ENCODE results near the gene CCDC142. TPM values are rescaled to one million over a fixed set of nuclear protein-coding genes. Genes with fewer than 3 reads are reported as not detected.

Gene CCDC142
- total RNA-seq, 5 donors from 2014 or later (not counting 1 experiment from before 2014, with no cell fraction given): 16.1 to 59.3 (median 56.7) TPM

DNA sequence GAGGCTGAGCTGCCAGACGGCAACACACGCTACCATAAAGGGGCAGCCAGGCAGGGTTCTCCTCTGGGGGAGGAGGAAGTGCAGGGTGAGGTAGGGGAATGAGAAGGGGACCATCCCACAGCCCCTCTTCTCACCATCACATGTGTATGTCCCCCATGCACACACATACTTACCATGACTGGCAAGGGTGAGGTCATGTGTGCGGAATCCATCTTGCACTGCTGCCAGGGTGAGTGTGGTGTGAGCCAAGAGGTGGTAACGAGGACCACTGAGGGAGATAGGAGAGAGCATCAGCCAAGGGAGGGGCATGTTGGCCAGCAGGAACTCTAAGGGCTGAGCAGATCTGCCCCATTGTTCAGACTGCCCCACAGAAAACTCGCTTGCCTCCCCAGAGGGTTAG is 54.1 kb downstream of the CCDC142 start:
- H3K4me3 Mint-ChIP-seq: no peak overlapping the region
- CTCF ChIA-PET: interaction anchor here in 1 of 2 donors (0.5 kb wide), 1 partner anchor 13 kb away, joined by 3 read pairs; no protein-coding TSS in a partner anchor

DNA sequence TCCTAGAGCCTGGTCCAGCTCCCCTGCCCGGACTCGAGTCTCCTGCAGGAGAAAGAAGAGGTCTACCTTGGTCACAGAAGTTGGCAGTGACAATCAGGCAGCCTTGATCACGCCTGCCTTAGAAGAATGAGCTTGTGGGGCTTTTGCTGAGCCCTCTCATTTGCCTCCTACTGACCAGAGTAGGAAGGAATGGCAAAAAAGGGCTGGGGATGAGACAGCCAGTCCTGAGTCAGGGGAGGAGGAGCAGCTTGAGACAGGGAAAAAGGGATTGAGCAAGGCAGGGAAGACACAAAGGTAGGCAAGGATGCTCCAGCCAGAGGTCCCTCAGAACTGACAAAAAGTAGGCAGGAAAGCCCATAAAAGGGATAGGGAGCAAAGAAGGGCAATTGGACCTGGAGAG is 55.2 kb downstream of the CCDC142 start:
- WGBS (ENCODE audit: insufficient coverage): 80% methylated on average over 1 of the region's 3 CpGs
- H3K4me1 Mint-ChIP-seq: peaks cover 7 to 8% (median 8%) of the 10 kb centered on the region in 3 donors

More for the DNA sequence above, 54.1 kb downstream of the CCDC142 start:
- H3K27me3 Mint-ChIP-seq: no peaks in the 10 kb centered on the region
- Histone ChIP-seq H3K4me1 (ENCODE audit: control insufficient read depth in 1 of 2, extremely low read depth in 1 of 2, insufficient read depth in 2 of 2, low read length in 2 of 2) (no peaks in the 10 kb centered on the region), H3K27ac (ENCODE audit: low read length) (no peak overlapping the region), H3K36me3 (ENCODE audit: control insufficient read depth in 2 of 2, extremely low read depth in 1 of 2, insufficient read depth in 1 of 2, low read length in 1 of 2) (peaks cover 0 to 20% of the 10 kb centered on the region in 2 donors), H3K4me3 (ENCODE audit: control insufficient read depth in 1 of 2, extremely low read depth in 1 of 2, low read length in 1 of 2) (no peak overlapping the region), H3K27me3 (replicated peaks in 1 of 2; ENCODE audit: control insufficient read depth in 2 of 2, extremely low read depth in 1 of 2, insufficient read depth in 2 of 2, low read length in 1 of 2) (no peaks in the 10 kb centered on the region), H3K9me3 (no peaks in the 10 kb centered on the region)
- peaks cover 11% of the 10 kb centered on the region for H3K36me3 Mint-ChIP-seq
- no peaks in the 10 kb centered on the region for H3K4me1 Mint-ChIP-seq
- DNase-seq (no peak), ATAC-seq (replicated peaks in 1 of 4) (no peak)
- H3K9me3 Mint-ChIP-seq: no peaks in the 10 kb centered on the region
- H3K27ac Mint-ChIP-seq: no peak overlapping the region
- POLR2A ChIA-PET: no interaction called here
- WGBS (ENCODE audit: insufficient coverage): 100% methylated on average over 1 of the region's 5 CpGs

DNA sequence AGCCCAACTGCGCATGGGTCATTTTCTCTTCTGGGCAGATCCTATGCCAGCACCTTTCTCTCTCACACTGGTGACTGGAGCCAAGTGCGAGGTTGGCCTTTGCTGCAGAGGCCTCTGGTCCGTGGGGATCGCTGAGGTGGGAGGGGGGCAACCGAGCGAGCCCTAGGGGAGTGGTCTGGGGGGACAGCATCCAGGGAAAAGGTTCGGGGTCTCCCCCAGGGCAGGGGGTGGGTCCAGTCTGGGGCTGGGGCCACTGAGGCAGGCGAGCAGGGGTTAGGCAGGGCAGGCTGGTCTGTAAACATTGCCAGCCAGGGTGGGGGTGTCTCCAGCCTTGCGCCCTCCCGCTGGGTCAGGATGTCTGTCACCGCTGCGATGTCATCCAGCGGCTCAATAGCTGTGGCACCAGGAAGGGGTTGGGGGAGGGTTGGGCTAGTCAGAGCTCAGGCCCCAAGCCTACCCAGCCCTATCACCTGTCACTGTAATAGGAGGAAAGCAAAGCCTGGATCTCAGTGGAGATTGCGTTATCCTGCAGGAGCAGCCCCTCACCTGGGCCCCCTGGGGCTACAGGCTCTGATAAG is 56.5 kb downstream of the CCDC142 start:
- POLR2A ChIA-PET: no interaction called here
- H3K4me3 Mint-ChIP-seq: no peak overlapping the region
- H3K36me3 Mint-ChIP-seq: peaks cover 11% of the 10 kb centered on the region
- 98% methylated on average over 7 of the region's 14 CpGs for WGBS (ENCODE audit: insufficient coverage)
- Histone ChIP-seq H3K4me1 (ENCODE audit: control insufficient read depth in 1 of 2, extremely low read depth in 1 of 2, insufficient read depth in 2 of 2, low read length in 2 of 2) (peaks cover 1 to 13% of the 10 kb centered on the region in 2 experiments), H3K4me3 (ENCODE audit: control insufficient read depth in 1 of 2, extremely low read depth in 1 of 2, low read length in 1 of 2) (no peak overlapping the region), H3K27me3 (replicated peaks in 1 of 2; ENCODE audit: control insufficient read depth in 2 of 2, extremely low read depth in 1 of 2, insufficient read depth in 2 of 2, low read length in 1 of 2) (no peaks in the 10 kb centered on the region), H3K27ac (ENCODE audit: low read length) (no peak overlapping the region), H3K9me3 (no peaks in the 10 kb centered on the region), H3K36me3 (ENCODE audit: control insufficient read depth in 2 of 2, extremely low read depth in 1 of 2, insufficient read depth in 1 of 2, low read length in 1 of 2) (peaks cover 0 to 20% of the 10 kb centered on the region in 2 donors)
- no peak overlapping the region for H3K27ac Mint-ChIP-seq
- peaks cover 12 to 17% (median 15%) of the 10 kb centered on the region in 3 donors for H3K4me1 Mint-ChIP-seq
- no peaks in the 10 kb centered on the region for H3K9me3 Mint-ChIP-seq
- no peak for ATAC-seq (replicated peaks in 1 of 4)
- H3K27me3 Mint-ChIP-seq: no peaks in the 10 kb centered on the region
- no peak for DNase-seq
- CTCF ChIA-PET: interaction anchor here in 1 of 2 donors (0.5 kb wide), 1 partner anchor 160 kb away, joined by 5 read pairs; no protein-coding TSS in a partner anchor

More for the DNA sequence above, 55.2 kb downstream of the CCDC142 start:
- Histone ChIP-seq H3K36me3 (ENCODE audit: control insufficient read depth in 2 of 2, extremely low read depth in 1 of 2, insufficient read depth in 1 of 2, low read length in 1 of 2) (peaks cover 0 to 20% of the 10 kb centered on the region in 2 donors), H3K9me3 (no peaks in the 10 kb centered on the region), H3K27me3 (replicated peaks in 1 of 2; ENCODE audit: control insufficient read depth in 2 of 2, extremely low read depth in 1 of 2, insufficient read depth in 2 of 2, low read length in 1 of 2) (no peaks in the 10 kb centered on the region), H3K4me3 (ENCODE audit: control insufficient read depth in 1 of 2, extremely low read depth in 1 of 2, low read length in 1 of 2) (no peak overlapping the region), H3K27ac (ENCODE audit: low read length) (no peak overlapping the region), H3K4me1 (ENCODE audit: control insufficient read depth in 1 of 2, extremely low read depth in 1 of 2, insufficient read depth in 2 of 2, low read length in 2 of 2) (peaks cover 0 to 2% of the 10 kb centered on the region in 2 experiments)
- DNase-seq: no peak
- ChIA-PET CTCF (no interaction called here), POLR2A (no interaction called here)
- no peaks in the 10 kb centered on the region for H3K9me3 Mint-ChIP-seq
- H3K4me3 Mint-ChIP-seq: no peak overlapping the region
- H3K36me3 Mint-ChIP-seq: peaks cover 11% of the 10 kb centered on the region
- H3K27ac Mint-ChIP-seq: no peak overlapping the region
- ATAC-seq (replicated peaks in 1 of 4): no peak
- H3K27me3 Mint-ChIP-seq: no peaks in the 10 kb centered on the region

DNA sequence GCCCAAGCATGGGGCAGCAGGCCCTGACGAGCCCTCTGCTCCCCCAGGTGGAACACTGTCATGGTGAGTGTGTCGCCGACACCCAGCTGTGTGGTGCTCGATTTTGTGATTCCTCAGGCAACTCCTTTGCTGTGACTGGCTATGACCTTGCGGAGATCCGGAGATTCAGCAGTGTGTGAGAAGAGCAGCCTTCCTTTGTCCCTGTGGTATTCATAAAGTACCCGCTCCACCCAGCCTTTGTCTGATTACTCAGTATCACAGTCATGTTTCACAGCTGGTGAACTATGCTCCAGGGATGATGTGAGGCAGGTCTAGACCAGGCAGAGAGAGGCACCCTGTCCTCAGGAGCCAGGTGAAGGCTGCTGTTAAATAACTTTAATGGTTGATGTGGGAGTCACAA is 57.3 kb downstream of the CCDC142 start:
- ChIA-PET POLR2A (no interaction called here), CTCF (no interaction called here)
- ATAC-seq (replicated peaks in 1 of 4): no peak
- 100% methylated on average over 4 of the region's 7 CpGs for WGBS (ENCODE audit: insufficient coverage)
- Mint-ChIP-seq H3K27me3 (no peaks in the 10 kb centered on the region), H3K27ac (no peak overlapping the region), H3K4me1 (peaks cover 17 to 24% (median 21%) of the 10 kb centered on the region in 3 donors), H3K36me3 (peaks cover 11% of the 10 kb centered on the region), H3K4me3 (no peak overlapping the region), H3K9me3 (no peaks in the 10 kb centered on the region)
- Histone ChIP-seq H3K36me3 (ENCODE audit: control insufficient read depth in 2 of 2, extremely low read depth in 1 of 2, insufficient read depth in 1 of 2, low read length in 1 of 2) (peaks cover 0 to 20% of the 10 kb centered on the region in 2 donors), H3K4me3 (ENCODE audit: control insufficient read depth in 1 of 2, extremely low read depth in 1 of 2, low read length in 1 of 2) (no peak overlapping the region), H3K27me3 (replicated peaks in 1 of 2; ENCODE audit: control insufficient read depth in 2 of 2, extremely low read depth in 1 of 2, insufficient read depth in 2 of 2, low read length in 1 of 2) (no peaks in the 10 kb centered on the region), H3K4me1 (ENCODE audit: control insufficient read depth in 1 of 2, extremely low read depth in 1 of 2, insufficient read depth in 2 of 2, low read length in 2 of 2) (peaks cover 7 to 20% of the 10 kb centered on the region in 2 experiments), H3K27ac (ENCODE audit: low read length) (no peak overlapping the region), H3K9me3 (no peaks in the 10 kb centered on the region)
- no peak for DNase-seq

DNA sequence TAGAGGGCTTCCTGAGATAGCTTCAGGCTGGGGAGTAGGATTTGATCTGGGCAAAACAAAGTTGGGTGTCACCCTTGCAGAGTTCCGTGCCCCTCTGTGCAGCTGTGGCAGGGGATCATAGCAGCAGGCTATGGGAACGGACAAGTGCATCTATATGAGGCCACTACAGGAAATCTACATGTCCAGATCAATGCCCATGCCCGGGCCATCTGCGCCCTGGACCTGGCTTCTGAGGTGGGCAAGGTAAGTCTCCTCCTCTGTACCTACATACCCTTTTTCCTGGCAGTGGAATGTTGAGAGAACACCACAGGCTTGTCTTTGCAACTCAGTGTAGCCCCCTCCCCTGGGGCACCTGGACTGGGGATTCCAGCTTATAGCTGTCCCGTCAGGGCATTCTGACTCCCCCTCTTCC is 57.8 kb downstream of the CCDC142 start:
- ATAC-seq (replicated peaks in 1 of 4): no peak
- Mint-ChIP-seq H3K27ac (no peak overlapping the region), H3K4me1 (peaks cover 22 to 29% (median 26%) of the 10 kb centered on the region in 3 donors), H3K9me3 (no peaks in the 10 kb centered on the region), H3K27me3 (no peaks in the 10 kb centered on the region), H3K36me3 (peaks cover 11% of the 10 kb centered on the region), H3K4me3 (no peak overlapping the region)
- H3K4me1 ChIP-seq (ENCODE audit: control insufficient read depth in 1 of 2, extremely low read depth in 1 of 2, insufficient read depth in 2 of 2, low read length in 2 of 2): peaks cover 9 to 24% of the 10 kb centered on the region in 2 experiments
- CTCF ChIA-PET: no interaction called here
- H3K4me3 ChIP-seq (ENCODE audit: control insufficient read depth in 1 of 2, extremely low read depth in 1 of 2, low read length in 1 of 2): no peak overlapping the region
- H3K27me3 ChIP-seq (replicated peaks in 1 of 2; ENCODE audit: control insufficient read depth in 2 of 2, extremely low read depth in 1 of 2, insufficient read depth in 2 of 2, low read length in 1 of 2): no peaks in the 10 kb centered on the region
- DNase-seq: no peak
- POLR2A ChIA-PET: no interaction called here
- H3K27ac ChIP-seq (ENCODE audit: low read length): no peak overlapping the region
- H3K9me3 ChIP-seq: no peaks in the 10 kb centered on the region
- H3K36me3 ChIP-seq (ENCODE audit: control insufficient read depth in 2 of 2, extremely low read depth in 1 of 2, insufficient read depth in 1 of 2, low read length in 1 of 2): peaks cover 0 to 20% of the 10 kb centered on the region in 2 donors
- WGBS (ENCODE audit: insufficient coverage): 94% methylated on average over 4 of the region's 5 CpGs

DNA sequence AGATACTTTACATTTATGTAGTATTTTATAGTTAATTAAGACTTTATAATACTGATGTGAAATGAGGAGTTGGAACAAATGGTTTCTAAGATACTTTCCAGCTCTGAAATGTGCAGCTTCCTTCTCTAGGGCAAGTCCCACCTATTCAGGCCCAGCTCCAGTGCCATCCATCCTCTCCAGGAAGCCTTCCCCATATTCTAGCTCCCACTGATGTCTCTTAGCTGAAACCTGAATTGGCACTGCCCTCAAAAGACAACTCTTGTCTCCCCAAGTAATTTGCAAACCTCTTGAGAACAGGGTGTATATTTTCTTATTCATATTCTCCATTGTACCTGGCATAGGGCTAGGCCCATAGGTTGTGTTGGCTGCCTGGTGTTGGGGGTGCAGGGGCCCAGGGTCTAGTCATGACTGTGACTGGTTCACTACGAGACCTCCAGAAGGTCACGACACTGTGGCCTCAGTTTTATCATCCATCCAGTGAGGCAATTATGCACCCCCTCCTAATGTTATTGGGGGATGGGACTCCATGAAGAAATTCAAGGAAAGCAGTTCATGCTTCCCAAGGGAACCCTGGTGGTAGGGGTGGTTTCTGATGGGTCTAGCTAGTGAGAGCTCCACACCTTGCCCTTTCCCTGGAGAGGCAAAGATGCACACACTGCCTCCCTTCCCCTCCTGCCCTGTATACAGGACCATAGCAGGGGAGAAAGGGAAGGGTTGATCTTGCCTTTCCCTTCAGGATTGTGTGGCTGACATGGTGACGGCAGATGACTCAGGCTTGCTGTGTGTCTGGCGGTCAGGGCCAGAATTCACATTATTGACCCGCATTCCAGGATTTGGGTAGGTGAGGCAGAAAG is 58.4 kb downstream of the CCDC142 start:
- peak overlapping the region in 1 of 3 donors; percentile 13 for H3K4me3 Mint-ChIP-seq
- CTCF ChIA-PET: no interaction called here
- H3K9me3 Mint-ChIP-seq: no peaks in the 10 kb centered on the region
- Histone ChIP-seq H3K27me3 (replicated peaks in 1 of 2; ENCODE audit: control insufficient read depth in 2 of 2, extremely low read depth in 1 of 2, insufficient read depth in 2 of 2, low read length in 1 of 2) (no peaks in the 10 kb centered on the region), H3K9me3 (no peaks in the 10 kb centered on the region), H3K4me3 (ENCODE audit: control insufficient read depth in 1 of 2, extremely low read depth in 1 of 2, low read length in 1 of 2) (no peak overlapping the region), H3K27ac (ENCODE audit: low read length) (no peak overlapping the region), H3K4me1 (ENCODE audit: control insufficient read depth in 1 of 2, extremely low read depth in 1 of 2, insufficient read depth in 2 of 2, low read length in 2 of 2) (peaks cover 9 to 24% of the 10 kb centered on the region in 2 experiments), H3K36me3 (ENCODE audit: control insufficient read depth in 2 of 2, extremely low read depth in 1 of 2, insufficient read depth in 1 of 2, low read length in 1 of 2) (peaks cover 0 to 20% of the 10 kb centered on the region in 2 donors)
- H3K27ac Mint-ChIP-seq: no peak overlapping the region
- DNase-seq: no peak
- no peak for ATAC-seq (replicated peaks in 1 of 4)
- H3K27me3 Mint-ChIP-seq: no peaks in the 10 kb centered on the region
- peaks cover 11% of the 10 kb centered on the region for H3K36me3 Mint-ChIP-seq
- 100% methylated on average over 3 of the region's 5 CpGs for WGBS (ENCODE audit: insufficient coverage)
- H3K4me1 Mint-ChIP-seq: peaks cover 26 to 33% (median 29%) of the 10 kb centered on the region in 3 donors
- POLR2A ChIA-PET: no interaction called here

Data from T-cell (primary cell).